Fibroblast of lung (primary cell): Measurements from ENCODE around the gene TJP1.

Experiments used
- CTCF ChIP-seq, 2 donors: IDR thresholded peaks in 1 of 2; conservative IDR thresholded peaks in 1 of 2; 1 replicate in 1 of 2; 2 replicates in 1 of 2; pipeline ENCODE4 v1.5.1; 2011 to 2012; ENCODE audit warnings: low read length in 2 of 2, control low read depth in 1 of 2, inconsistent platforms in 1 of 2, low read depth in 1 of 2, mild to moderate bottlenecking in 1 of 2
- EZH2 ChIP-seq: IDR thresholded peaks from 2 replicates; pipeline ENCODE4 v1.5.1; 2012; ENCODE audit warnings: low read length, control low read depth, mild to moderate bottlenecking; ENCODE audit errors: missing control alignments

- no peak for TF ChIP-seq CTCF (conservative IDR thresholded peaks at IDR 0.05 in 1 of 2, IDR thresholded peaks at IDR 0.05 in 1 of 2; ENCODE audit: low read depth in 1 of 2, low read length in 2 of 2)
- no peak for TF ChIP-seq EZH2
These were observed 56.9 kb downstream of the TJP1 start for GRCh38 chr15:29765234-29765841.
